GM06990 (cell line): ENCODE data around the gene NFATC4.

Experiments used
- DNase-seq: peaks from one replicate; pipeline ENCODE4 v3.0.0-alpha.2; 2011; ENCODE audit not compliant: insufficient read length; ENCODE audit errors: extremely low read depth
- H3K27me3 ChIP-seq: replicated peaks from 2 replicates; pipeline ENCODE4 v1.6.0; 2011; ENCODE audit warnings: low read length; ENCODE audit not compliant: control insufficient read depth, insufficient read depth
- H3K36me3 ChIP-seq: 2 replicates; pipeline ENCODE4 v1.5.1; 2011; ENCODE audit warnings: low read length; ENCODE audit not compliant: control insufficient read depth, insufficient read depth
- H3K4me3 ChIP-seq: replicated peaks from 2 replicates; pipeline ENCODE4 v1.5.1; 2011; ENCODE audit warnings: low read depth, mild to moderate bottlenecking, control low read depth, low read length
- CTCF ChIP-seq: IDR thresholded peaks from 2 replicates; pipeline ENCODE4 v1.5.1; 2011; ENCODE audit warnings: low read length, control low read depth, mild to moderate bottlenecking, inconsistent platforms; ENCODE audit not compliant: insufficient read depth, poor library complexity, severe bottlenecking

Gene NFATC4

GRCh38 chr14:24388474-24389179 lies 20.6 kb downstream of the NFATC4 start:
- no peak overlapping the region for H3K4me3 ChIP-seq
- DNase-seq, result no peak
- no peaks in the 10 kb centered on the region; the same call in 1 of the 2 replicates for H3K27me3 ChIP-seq
- TF ChIP-seq CTCF, result no peak
- no peaks in the 10 kb centered on the region for H3K36me3 ChIP-seq

GRCh38 chr14:24389226-24389848 lies 21.4 kb downstream of the NFATC4 start:
- DNase-seq, result no peak
- no peak overlapping the region for H3K4me3 ChIP-seq
- no peaks in the 10 kb centered on the region; the same call in 1 of the 2 replicates for H3K27me3 ChIP-seq
- no peaks in the 10 kb centered on the region for H3K36me3 ChIP-seq
- no peak for TF ChIP-seq CTCF

GRCh38 chr14:24390701-24391468 lies 22.9 kb downstream of the NFATC4 start:
- Histone ChIP-seq H3K27me3 (no peaks in the 10 kb centered on the region; the same call in 1 of the 2 replicates), H3K36me3 (no peaks in the 10 kb centered on the region), H3K4me3 (no peak overlapping the region)
- no peak for DNase-seq
- no peak for TF ChIP-seq CTCF

GRCh38 chr14:24392325-24393091 lies 24.5 kb downstream of the NFATC4 start:
- Histone ChIP-seq H3K4me3 (no peak overlapping the region), H3K27me3 (no peaks in the 10 kb centered on the region; the same call in 1 of the 2 replicates), H3K36me3 (no peaks in the 10 kb centered on the region)
- TF ChIP-seq CTCF, result no peak
- no peak for DNase-seq

GRCh38 chr14:24394275-24394674 lies 26.3 kb downstream of the NFATC4 start:
- H3K27me3 ChIP-seq, result no peaks in the 10 kb centered on the region; the same call in none of the 2 replicates
- H3K36me3 ChIP-seq, result no peaks in the 10 kb centered on the region
- DNase-seq, result no peak
- no peak overlapping the region for H3K4me3 ChIP-seq
- TF ChIP-seq CTCF, result no peak
